ENCODE results near the gene GALNTL6.

Gene GALNTL6

GRCh38 chr4:173044340-173044739, 1231.1 kb downstream of the GALNTL6 start:
- no peak overlapping the region for H3K4me3 ChIP-seq (ENCODE audit: low read length)
- DNase-seq (ENCODE audit: low read depth) = no peak
- TF ChIP-seq CTCF (conservative IDR thresholded peaks at IDR 0.05; ENCODE audit: low read depth, low read length) = no peak

- TF ChIP-seq CTCF (conservative IDR thresholded peaks at IDR 0.05; ENCODE audit: low read depth, low read length) = no peak
- DNase-seq (ENCODE audit: low read depth) = no peak
These were observed 1232.4 kb downstream of the GALNTL6 start for GRCh38 chr4:173045571-173045970.

GRCh38 chr4:173046144-173046543, 1232.9 kb downstream of the GALNTL6 start:
- no peak for DNase-seq (ENCODE audit: low read depth)
- no peak for TF ChIP-seq CTCF (conservative IDR thresholded peaks at IDR 0.05; ENCODE audit: low read depth, low read length)
- no peak overlapping the region for H3K4me3 ChIP-seq (ENCODE audit: low read length)

More at GRCh38 chr4:173045571-173045970, 1232.4 kb downstream of the GALNTL6 start:
- no peak overlapping the region for H3K4me3 ChIP-seq (ENCODE audit: low read length)

GRCh38 chr4:173046818-173047217, 1233.6 kb downstream of the GALNTL6 start:
- no peak overlapping the region for H3K4me3 ChIP-seq (ENCODE audit: low read length)
- no peak for TF ChIP-seq CTCF (conservative IDR thresholded peaks at IDR 0.05; ENCODE audit: low read depth, low read length)
- no peak for DNase-seq (ENCODE audit: low read depth)

- no peak for TF ChIP-seq CTCF (conservative IDR thresholded peaks at IDR 0.05; ENCODE audit: low read depth, low read length)
- no peak overlapping the region for H3K4me3 ChIP-seq (ENCODE audit: low read length)
- DNase-seq (ENCODE audit: low read depth) = no peak
These were observed 1238.0 kb downstream of the GALNTL6 start for GRCh38 chr4:173051232-173051631.

GRCh38 chr4:173051716-173052115, 1238.5 kb downstream of the GALNTL6 start:
- peak; percentile 69 for DNase-seq (ENCODE audit: low read depth)
- H3K4me3 ChIP-seq (ENCODE audit: low read length) = peak overlapping the region; percentile 34
- no peak for TF ChIP-seq CTCF (conservative IDR thresholded peaks at IDR 0.05; ENCODE audit: low read depth, low read length)

GRCh38 chr4:173052439-173052838, 1239.2 kb downstream of the GALNTL6 start:
- no peak for DNase-seq (ENCODE audit: low read depth)
- no peak overlapping the region for H3K4me3 ChIP-seq (ENCODE audit: low read length)
- no peak for TF ChIP-seq CTCF (conservative IDR thresholded peaks at IDR 0.05; ENCODE audit: low read depth, low read length)
